SW 1271 (cell line): Measurements from ENCODE around the gene PRCP.
A peak's percentile ranks its signal among the peaks of the same experiment; 100 is the strongest.
"Not testable (repeated sequence)": the region's sequence is repeated elsewhere in the genome, so short reads cannot be mapped to it uniquely, and the experiment has no call there.

ENCODE experiments used
- DNase-seq, 2 experiments: peaks; one replicate each; lab custom pipeline; 2025; lab: John Stamatoyannopoulos, UW

The PRCP gene

GRCh38 chr11:82900277-82901164 lies at the start of gene PRCP:
PRCP (minus strand) TSS chr11:82900430; CDS start chr11:82900402, 28 bp downstream.
- peak; percentile 88 to 96 for DNase-seq

GRCh38 chr11:82949352-82949751 lies 49.1 kb upstream of the PRCP start:
- DNase-seq, result no peak

GRCh38 chr11:82945682-82946081 lies 45.5 kb upstream of the PRCP start:
- no peak for DNase-seq

- not testable (repeated sequence) for DNase-seq
These were observed 44.8 kb upstream of the PRCP start for GRCh38 chr11:82945041-82945440.

GRCh38 chr11:82944198-82944597 lies 44.0 kb upstream of the PRCP start:
- DNase-seq, result no peak

- not testable (repeated sequence) for DNase-seq
These were observed 43.2 kb upstream of the PRCP start for GRCh38 chr11:82943430-82943829.

- no peak for DNase-seq
These were observed 42.1 kb upstream of the PRCP start for GRCh38 chr11:82942376-82942775.

- DNase-seq, result no peak
These were observed 39.2 kb upstream of the PRCP start for GRCh38 chr11:82939456-82939855.

- DNase-seq, result no peak
These were observed 37.3 kb upstream of the PRCP start for GRCh38 chr11:82937554-82937953.

GRCh38 chr11:82936261-82936660 lies 36.0 kb upstream of the PRCP start:
- DNase-seq, result no peak

GRCh38 chr11:82932564-82932963 lies 32.3 kb upstream of the PRCP start:
- no peak for DNase-seq

- DNase-seq, result no peak
These were observed 30.5 kb upstream of the PRCP start for GRCh38 chr11:82930734-82931133.

GRCh38 chr11:82930229-82930628 lies 30.0 kb upstream of the PRCP start:
- DNase-seq, result no peak

GRCh38 chr11:82929121-82929520 lies 28.9 kb upstream of the PRCP start:
- DNase-seq, result no peak

GRCh38 chr11:82927264-82927880 lies 27.1 kb upstream of the PRCP start:
- DNase-seq, result peak; percentile 39 to 85

- DNase-seq, result no peak
These were observed 24.4 kb upstream of the PRCP start for GRCh38 chr11:82924522-82925224.

- DNase-seq, result not testable (repeated sequence)
These were observed 22.4 kb upstream of the PRCP start for GRCh38 chr11:82922396-82923173.

- DNase-seq, result not testable (repeated sequence)
These were observed 20.0 kb upstream of the PRCP start for GRCh38 chr11:82920227-82920626.

GRCh38 chr11:82919786-82920185 lies 19.6 kb upstream of the PRCP start:
- DNase-seq, result not testable (repeated sequence)

- DNase-seq, result no peak
These were observed 8.9 kb upstream of the PRCP start for GRCh38 chr11:82909015-82909640.

GRCh38 chr11:82908311-82908710 lies 8.1 kb upstream of the PRCP start:
- DNase-seq, result no peak
